HuH-7 (cell line): ENCODE data around the gene CKS2.
"Not testable (repeated sequence)": the region's sequence is repeated elsewhere in the genome, so short reads cannot be mapped to it uniquely, and the experiment has no call there.

Experiments used
- DNase-seq: peaks from one replicate; pipeline ENCODE4 v3.0.0; 2011; ENCODE audit warnings: low spot score

CKS2 gene

DNA sequence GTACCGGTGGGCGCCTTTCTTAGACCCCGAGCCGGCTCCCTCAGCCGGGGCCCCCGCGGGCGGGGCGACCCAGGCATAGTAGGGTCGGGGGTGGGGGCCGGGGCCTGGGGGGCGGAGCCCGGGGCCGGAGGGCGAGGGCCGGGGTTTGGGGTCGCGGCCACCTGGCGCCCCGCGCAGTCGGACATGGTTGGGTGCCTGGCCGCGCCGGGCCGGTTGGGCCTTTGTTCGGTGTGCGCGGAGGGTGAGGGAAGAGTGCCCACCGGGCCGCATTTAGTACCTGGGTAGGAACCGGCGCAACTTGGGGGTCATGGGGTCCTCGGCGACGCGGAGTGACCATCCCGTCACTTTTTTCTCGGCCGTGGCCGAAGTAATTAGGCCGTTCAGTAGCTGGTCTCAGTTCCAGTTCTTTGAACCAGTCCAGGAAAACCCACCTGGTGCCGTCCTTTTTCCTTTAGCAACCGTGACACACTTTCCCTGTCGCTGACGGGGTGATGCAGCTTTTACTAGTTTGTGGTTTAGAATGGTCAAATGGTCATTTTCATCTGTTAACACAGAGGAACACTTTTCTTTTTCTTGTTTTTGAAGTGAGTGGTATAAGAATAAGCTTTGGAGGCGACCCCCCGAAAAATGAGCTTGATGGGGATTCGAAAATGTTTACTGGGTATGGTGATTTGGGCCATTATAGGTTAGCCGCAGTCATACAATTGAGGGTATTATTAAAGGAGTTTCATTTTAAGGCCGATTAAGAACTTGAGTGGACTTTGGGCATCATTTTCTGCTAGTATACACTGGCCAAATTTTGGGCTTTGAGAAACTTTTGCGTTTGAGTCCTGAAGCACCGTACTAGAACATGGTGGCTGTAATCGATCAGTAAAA lies 589 bp downstream of the CKS2 start:
- DNase-seq = peak; percentile 14

GRCh38 chr9:89312222-89312571 lies 1.2 kb downstream of the CKS2 start:
- no peak for DNase-seq

- DNase-seq = no peak
Observed at GRCh38 chr9:89313842-89314241, 2.8 kb downstream of the CKS2 start.

DNA sequence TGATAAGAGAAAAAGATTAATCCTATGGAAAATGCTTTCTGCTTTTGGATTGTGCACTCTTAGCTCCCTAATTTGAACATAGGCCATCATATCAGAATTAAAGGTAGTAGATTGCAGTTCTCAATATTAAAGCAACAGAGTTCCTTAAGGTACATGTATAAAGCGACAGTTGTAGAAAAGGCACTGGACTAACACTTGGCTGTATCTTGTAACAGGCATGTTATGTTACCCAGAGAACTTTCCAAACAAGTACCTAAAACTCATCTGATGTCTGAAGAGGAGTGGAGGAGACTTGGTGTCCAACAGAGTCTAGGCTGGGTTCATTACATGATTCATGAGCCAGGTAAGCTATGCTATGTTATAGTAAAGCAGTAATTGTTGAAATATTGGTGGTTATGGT lies 4.0 kb downstream of the CKS2 start:
- DNase-seq = no peak

GRCh38 chr9:89315482-89315881 lies 4.5 kb downstream of the CKS2 start:
- no peak for DNase-seq

DNA sequence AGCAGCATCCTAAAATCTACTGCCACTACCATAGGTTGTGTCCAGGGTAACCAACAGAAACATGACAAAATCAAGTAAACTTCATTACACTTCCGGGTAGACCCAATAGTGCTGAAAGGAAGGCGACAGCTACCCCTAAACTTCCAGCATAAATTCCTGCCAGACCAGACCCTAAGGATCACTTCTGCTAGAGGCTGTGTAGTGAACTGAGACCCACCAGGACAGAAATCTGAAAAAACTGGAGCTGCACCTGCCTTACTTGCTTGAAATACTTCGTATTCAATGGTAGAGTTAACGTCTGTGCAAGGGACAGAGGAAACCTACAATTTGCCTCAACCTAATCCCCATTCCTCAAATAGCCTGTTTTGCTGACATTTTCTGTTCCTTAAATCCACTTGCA lies 6.3 kb downstream of the CKS2 start:
- DNase-seq = no peak

DNA sequence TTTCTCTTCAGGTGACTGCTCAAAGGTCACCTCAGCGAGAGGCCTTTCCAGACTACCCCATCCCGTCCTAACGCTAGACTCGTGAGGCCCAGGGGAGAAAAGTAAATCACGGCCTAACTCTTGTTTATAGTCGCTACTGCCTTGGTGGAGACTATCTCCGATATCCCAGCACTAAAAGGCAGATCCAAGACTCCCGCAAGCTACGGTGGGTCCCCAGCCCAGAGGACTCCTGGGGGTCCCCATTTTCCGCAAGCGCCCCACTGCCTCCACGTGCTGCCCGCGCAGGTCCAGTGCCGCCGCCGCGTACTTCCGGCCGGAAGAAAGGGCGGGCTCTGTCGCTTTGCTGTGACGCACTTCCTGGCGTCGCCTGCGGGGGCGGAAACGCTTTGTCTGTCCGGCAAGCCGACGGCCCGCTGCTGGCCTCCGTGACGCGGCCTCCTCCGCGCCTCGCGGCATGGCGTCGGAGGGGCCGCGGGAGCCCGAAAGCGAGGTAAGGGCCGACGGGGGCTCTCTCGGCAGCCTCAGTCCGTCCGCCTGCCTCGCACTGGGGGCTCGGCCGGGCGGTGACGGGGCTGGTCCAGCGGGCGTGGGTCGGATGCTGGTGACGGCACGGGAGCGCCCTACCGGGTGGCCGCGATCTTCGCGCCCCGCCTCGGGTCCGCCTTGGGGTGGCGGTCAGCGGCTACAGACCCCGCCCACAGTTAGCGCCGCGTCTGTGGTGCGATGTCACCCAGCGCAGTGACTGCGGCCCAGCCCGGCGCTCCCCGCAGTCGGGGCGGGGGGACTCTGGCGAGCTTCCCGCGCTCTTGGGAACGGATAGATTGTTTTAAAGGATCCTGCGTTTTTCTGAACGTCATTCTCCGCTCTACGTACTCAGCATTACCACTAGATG lies 7.4 kb downstream of the CKS2 start, which contains the start of gene SECISBP2:
TSS of gene SECISBP2 (plus strand) at position 378 of the 892 bp plus-strand sequence. CDS start at position 455, 77 bp downstream.
- peak; percentile 75 for DNase-seq

DNA sequence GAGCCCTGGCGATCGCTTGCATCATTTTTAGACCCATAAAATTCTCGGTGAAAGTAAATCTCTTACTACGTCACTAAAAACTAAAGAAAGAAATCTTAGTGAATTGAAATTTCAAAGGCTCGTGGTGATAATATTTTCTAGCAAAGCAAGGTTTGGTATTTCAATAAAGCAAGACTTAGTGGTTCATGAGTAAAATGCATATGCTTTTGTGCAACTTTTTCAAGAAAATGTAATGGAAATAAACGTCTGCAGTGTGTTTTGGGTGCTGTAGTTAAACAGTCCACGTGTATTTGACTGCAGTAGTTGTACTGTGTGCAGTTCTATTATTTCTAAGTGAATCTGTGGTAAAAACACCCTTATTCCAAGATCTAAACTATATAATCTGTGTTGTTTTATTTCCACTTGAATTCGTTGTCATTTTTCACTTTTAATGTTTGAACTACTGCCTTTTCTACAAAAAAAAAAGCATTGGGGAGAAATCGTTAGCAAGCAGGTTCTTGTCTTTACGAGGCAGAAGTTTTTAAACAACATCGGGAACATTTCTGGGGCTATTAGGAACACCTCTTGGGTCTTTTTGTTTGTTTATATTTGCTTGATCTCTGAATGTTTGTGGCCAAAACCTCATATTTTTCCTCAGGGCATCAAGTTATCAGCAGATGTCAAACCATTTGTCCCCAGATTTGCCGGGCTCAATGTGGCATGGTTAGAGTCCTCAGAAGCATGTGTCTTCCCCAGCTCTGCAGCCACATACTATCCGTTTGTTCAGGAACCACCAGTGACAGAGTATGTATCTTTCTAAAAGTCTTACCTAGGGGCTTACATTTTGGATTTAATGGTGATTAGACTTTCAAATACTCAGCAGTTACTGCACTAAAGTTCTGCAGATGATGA lies 8.3 kb downstream of the CKS2 start:
- no peak for DNase-seq

- peak; percentile 17 for DNase-seq
Observed at GRCh38 chr9:89323390-89323789, 12.4 kb downstream of the CKS2 start.

- no peak for DNase-seq
Observed at GRCh38 chr9:89325733-89326132, 14.7 kb downstream of the CKS2 start.

DNA sequence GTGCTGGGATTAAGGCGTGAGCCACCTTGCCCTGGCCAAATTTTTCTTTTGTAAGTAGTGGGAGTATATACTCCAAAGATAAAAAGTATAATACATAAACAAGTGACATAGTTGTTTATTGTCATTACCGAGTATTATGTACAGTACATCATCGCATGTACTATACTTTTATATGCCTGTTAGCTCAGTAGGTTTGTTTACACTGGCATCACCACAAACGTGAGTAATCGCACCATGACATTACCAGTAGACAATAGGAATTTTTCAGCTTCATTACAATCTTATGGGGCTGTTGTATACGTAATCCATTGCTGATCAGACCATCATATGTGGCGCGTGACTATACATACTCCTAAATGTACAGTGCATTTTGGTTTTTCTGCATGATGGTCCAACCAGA lies 17.1 kb downstream of the CKS2 start:
- no peak for DNase-seq

DNA sequence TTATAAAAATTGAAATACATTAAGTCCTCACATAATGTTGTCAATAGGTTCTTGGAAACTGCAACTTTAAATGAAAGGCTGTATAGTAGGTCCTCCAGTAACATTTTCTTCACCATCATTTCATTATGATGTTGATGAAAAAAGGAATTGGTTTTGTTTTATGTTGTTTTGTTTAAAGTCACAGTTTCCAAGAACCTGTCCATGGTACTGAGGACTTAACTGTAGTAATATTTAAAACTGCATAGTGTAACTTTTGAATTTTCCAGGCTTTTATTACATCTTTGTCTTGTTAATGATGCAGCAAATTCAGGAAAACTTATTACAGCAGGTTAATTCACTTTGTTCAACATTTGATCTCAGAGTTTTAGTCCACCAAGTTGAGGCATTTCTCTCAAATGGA lies 18.9 kb downstream of the CKS2 start:
- DNase-seq = no peak

GRCh38 chr9:89330513-89330912 lies 19.5 kb downstream of the CKS2 start:
- DNase-seq = no peak

- DNase-seq = no peak
Observed at GRCh38 chr9:89339807-89340206, 28.8 kb downstream of the CKS2 start.

DNA sequence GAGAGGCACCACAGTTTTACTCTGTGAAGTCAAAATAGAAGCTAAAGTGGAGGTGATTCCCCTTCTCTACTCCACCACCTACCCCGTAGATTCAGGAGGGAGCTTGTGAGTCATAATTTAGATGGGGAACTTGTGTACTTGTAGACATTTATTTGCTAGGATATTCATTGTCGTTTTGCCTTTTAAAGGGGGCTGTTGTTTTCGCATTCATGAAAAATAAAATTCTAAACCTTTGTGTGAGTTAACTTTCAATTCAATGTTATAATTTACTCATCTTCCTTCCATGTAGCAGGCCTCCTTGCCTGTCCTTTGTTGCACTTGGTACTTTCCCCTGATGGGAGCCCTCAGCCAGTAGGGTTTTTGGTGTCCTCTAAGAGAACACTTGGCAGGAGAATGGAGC lies 29.3 kb downstream of the CKS2 start:
- no peak for DNase-seq

GRCh38 chr9:89342213-89342612 lies 31.2 kb downstream of the CKS2 start:
- DNase-seq = no peak

DNA sequence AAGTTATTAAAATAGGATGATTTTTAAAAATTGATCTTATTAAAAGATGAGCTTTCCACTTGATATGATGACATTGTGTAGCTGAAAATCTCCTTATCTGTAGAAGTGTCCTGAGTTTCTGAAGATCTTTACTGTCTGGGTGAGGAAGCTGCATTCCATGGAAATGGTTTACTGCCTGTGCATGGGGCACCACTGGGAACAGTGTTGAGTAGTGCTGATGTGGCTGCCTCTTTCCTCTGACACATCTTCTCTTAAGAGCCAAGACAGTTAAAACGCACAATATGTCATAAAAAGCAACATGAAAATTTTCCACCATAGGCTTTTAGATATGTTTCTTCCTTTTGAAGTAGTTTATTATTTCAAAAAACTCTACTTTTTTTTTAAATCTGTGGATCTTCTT lies 32.0 kb downstream of the CKS2 start:
- DNase-seq = no peak

GRCh38 chr9:89343812-89344211 lies 32.8 kb downstream of the CKS2 start:
- not testable (repeated sequence) for DNase-seq

- DNase-seq = no peak
Observed at GRCh38 chr9:89345476-89345875, 34.5 kb downstream of the CKS2 start.

GRCh38 chr9:89346696-89347095 lies 35.7 kb downstream of the CKS2 start:
- no peak for DNase-seq

DNA sequence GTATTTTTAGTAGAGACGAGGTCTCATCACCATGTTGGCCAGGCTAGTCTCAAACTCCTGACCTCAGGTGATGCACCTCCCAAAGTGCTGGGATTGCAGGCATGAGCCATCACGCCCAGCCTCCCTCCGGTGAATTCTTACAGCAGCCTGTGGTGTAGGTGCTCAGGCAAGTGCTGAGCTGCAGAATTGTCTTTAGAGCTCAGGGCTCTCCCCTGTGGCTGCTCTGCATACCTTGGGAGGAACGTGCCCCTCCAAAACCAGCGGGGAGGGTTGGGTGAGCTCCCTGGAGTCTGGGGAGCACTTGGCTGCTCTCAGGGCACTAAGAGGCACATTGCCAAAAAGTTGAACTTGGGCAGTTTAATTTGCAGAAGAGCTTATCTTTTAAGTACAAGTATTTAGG lies 36.7 kb downstream of the CKS2 start:
- DNase-seq = no peak

- DNase-seq = no peak
Observed at GRCh38 chr9:89349607-89350006, 38.6 kb downstream of the CKS2 start.
